ENCODE measurements around the gene TIGD1. TPM values are rescaled to one million over a fixed set of nuclear protein-coding genes. Genes with fewer than 3 reads are reported as not detected.

Gene TIGD1
- total and polyA plus RNA-seq, 8 donors: 3.7 to 12.4 (median 10.9) TPM

GRCh38 chr2:232506709-232507108 is 43.6 kb downstream of the TIGD1 start:
- Histone ChIP-seq H3K4me1 (peaks cover 7 to 13% of the 10 kb centered on the region in 2 donors), H3K27me3 (peaks cover 23 to 71% of the 10 kb centered on the region in 2 donors), H3K4me3 (no peak overlapping the region), H3K9me3 (no peaks in the 10 kb centered on the region), H3K27ac (no peak overlapping the region), H3K36me3 (no peaks in the 10 kb centered on the region)
- intact Hi-C loops (cut with DNase I): no loop called here
- TF ChIP-seq CTCF (IDR thresholded peaks at IDR 0.05): no peak
- DNase-seq (no peak), ATAC-seq (no peak)

- H3K9me3 ChIP-seq: no peaks in the 10 kb centered on the region
- TF ChIP-seq CTCF (IDR thresholded peaks at IDR 0.05): no peak
- no peak overlapping the region for H3K4me3 ChIP-seq
- DNase-seq (no peak), ATAC-seq (no peak)
- H3K27ac ChIP-seq: no peak overlapping the region
- H3K4me1 ChIP-seq: peaks cover 7 to 13% of the 10 kb centered on the region in 2 donors
- intact Hi-C loops (cut with DNase I): no loop called here
- peaks cover 23 to 77% of the 10 kb centered on the region in 2 donors for H3K27me3 ChIP-seq
- H3K36me3 ChIP-seq: no peaks in the 10 kb centered on the region
Measured at GRCh38 chr2:232505856-232506255, 44.5 kb downstream of the TIGD1 start.

GRCh38 chr2:232504438-232504837 is 45.9 kb downstream of the TIGD1 start:
- intact Hi-C loops (cut with DNase I): no loop called here
- Histone ChIP-seq H3K27ac (no peak overlapping the region), H3K4me1 (peaks cover 7 to 13% of the 10 kb centered on the region in 2 donors), H3K4me3 (no peak overlapping the region), H3K27me3 (peaks cover 23 to 83% of the 10 kb centered on the region in 2 donors), H3K36me3 (no peaks in the 10 kb centered on the region), H3K9me3 (no peaks in the 10 kb centered on the region)
- ATAC-seq (no peak), DNase-seq (no peak)
- TF ChIP-seq CTCF (IDR thresholded peaks at IDR 0.05): no peak

GRCh38 chr2:232503809-232504323 is 46.5 kb downstream of the TIGD1 start:
- Histone ChIP-seq H3K36me3 (no peaks in the 10 kb centered on the region), H3K27me3 (peaks cover 23 to 83% of the 10 kb centered on the region in 2 donors), H3K4me1 (peaks cover 7 to 13% of the 10 kb centered on the region in 2 donors), H3K9me3 (no peaks in the 10 kb centered on the region), H3K4me3 (no peak overlapping the region), H3K27ac (no peak overlapping the region)
- intact Hi-C loops (cut with DNase I): no loop called here
- no peak for ATAC-seq
- no peak for DNase-seq
- no peak for TF ChIP-seq CTCF (IDR thresholded peaks at IDR 0.05)

GRCh38 chr2:232502911-232503808 is 47.2 kb downstream of the TIGD1 start:
- DNase-seq: no peak
- Histone ChIP-seq H3K36me3 (no peaks in the 10 kb centered on the region), H3K4me3 (peak overlapping the region; percentile 10 to 28), H3K27me3 (peaks cover 23 to 79% of the 10 kb centered on the region in 2 donors), H3K4me1 (peaks cover 7 to 13% of the 10 kb centered on the region in 2 donors), H3K27ac (no peak overlapping the region), H3K9me3 (no peaks in the 10 kb centered on the region)
- intact Hi-C loops (cut with DNase I): no loop called here
- peak; percentile 63 for ATAC-seq
- no peak for TF ChIP-seq CTCF (IDR thresholded peaks at IDR 0.05)

Measured in left lung (tissue), 10 donors.